Lower lobe of right lung (tissue), 2 donors: Measurements from ENCODE around the gene USP15. TPM values are rescaled to one million over a fixed set of nuclear protein-coding genes. Genes with fewer than 3 reads are reported as not detected.

Experiments
- ATAC-seq, 2 donors: fragments of 200-7000 bp; cut with Tn5 transposase; one replicate each; pipeline ENCODE4 v1.9.1; 2020 to 2022; ENCODE audit warnings: mild to moderate bottlenecking in 2 of 2, moderate library complexity in 2 of 2
- DNase-seq: peaks from one replicate; pipeline ENCODE4 v3.0.0-alpha.2; 2020
- H3K27ac ChIP-seq: fragments of 200-600 bp; one replicate; pipeline ENCODE4 v1.8.0; 2022
- H3K27me3 ChIP-seq: fragments of 200-600 bp; one replicate; pipeline ENCODE4 v1.8.0; 2022; ENCODE audit warnings: low read depth
- H3K36me3 ChIP-seq: fragments of 200-600 bp; one replicate; pipeline ENCODE4 v1.8.0; 2022; ENCODE audit warnings: mild to moderate bottlenecking
- H3K4me1 ChIP-seq: fragments of 200-600 bp; one replicate; pipeline ENCODE4 v1.8.0; 2022
- H3K4me3 ChIP-seq: fragments of 200-600 bp; one replicate; pipeline ENCODE4 v1.8.0; 2022; ENCODE audit warnings: mild to moderate bottlenecking
- H3K9me3 ChIP-seq: fragments of 200-600 bp; one replicate; pipeline ENCODE4 v1.8.0; 2022
- CTCF ChIP-seq: fragments of 200-600 bp; IDR thresholded peaks from one replicate; pipeline ENCODE4 v1.8.0; 2022; ENCODE audit warnings: antibody characterized with exemption, mild to moderate bottlenecking
- intact Hi-C: fragments of 100-400 bp; cut with DNase I; formaldehyde crosslinking; loops from one replicate; pipeline ENCODE4 v1.11.0; 2022
- total RNA-seq: library from RNA; stranded (reverse); fragmentation: NEBNext Ultra II Directional; extraction: Animal tissue kit (Norgen Biotek cat#: 25700); gene quantifications from one replicate; pipeline ENCODE4 v1.2.1, GENCODE V29; 2021
- donor health status: DM: no; HTN: yes; CAD: no; lungs with severe emphysema.

The USP15 gene
- total RNA-seq, 1 donor from 2014 or later, result 91.9 TPM

GRCh38 chr12:62409068-62409467 lies 148.9 kb downstream of the USP15 start:
- Histone ChIP-seq H3K4me3 (no peak overlapping the region), H3K4me1 (no peaks in the 10 kb centered on the region), H3K27me3 (no peaks in the 10 kb centered on the region), H3K27ac (no peak overlapping the region), H3K9me3 (no peaks in the 10 kb centered on the region), H3K36me3 (peaks cover 29% of the 10 kb centered on the region)
- TF ChIP-seq CTCF, result no peak
- no peak for DNase-seq
- intact Hi-C loops, result no loop called here
- no peak for ATAC-seq

GRCh38 chr12:62414180-62414579 lies 154.0 kb downstream of the USP15 start:
- no peaks in the 10 kb centered on the region for H3K9me3 ChIP-seq
- no peak for TF ChIP-seq CTCF
- H3K4me3 ChIP-seq, result no peak overlapping the region
- H3K27me3 ChIP-seq, result no peaks in the 10 kb centered on the region
- no peak for DNase-seq
- intact Hi-C loops, result no loop called here
- ATAC-seq, result no peak
- H3K36me3 ChIP-seq, result no peaks in the 10 kb centered on the region
- no peak overlapping the region for H3K27ac ChIP-seq
- no peaks in the 10 kb centered on the region for H3K4me1 ChIP-seq

- no peak for DNase-seq
- Histone ChIP-seq H3K36me3 (no peaks in the 10 kb centered on the region), H3K4me1 (no peaks in the 10 kb centered on the region), H3K4me3 (no peak overlapping the region), H3K27ac (no peak overlapping the region), H3K9me3 (peaks cover 21% of the 10 kb centered on the region), H3K27me3 (no peaks in the 10 kb centered on the region)
- intact Hi-C loops, result no loop called here
- no peak for TF ChIP-seq CTCF
- ATAC-seq, result no peak
Observed at GRCh38 chr12:62426089-62426488, 165.9 kb downstream of the USP15 start.

- intact Hi-C loops, result no loop called here
- Histone ChIP-seq H3K9me3 (peaks cover 15% of the 10 kb centered on the region), H3K4me1 (peaks cover 1% of the 10 kb centered on the region), H3K27me3 (peaks cover 10% of the 10 kb centered on the region), H3K4me3 (no peak overlapping the region), H3K27ac (no peak overlapping the region), H3K36me3 (no peaks in the 10 kb centered on the region)
- TF ChIP-seq CTCF, result no peak
- DNase-seq (no peak), ATAC-seq (no peak)
Observed at GRCh38 chr12:62429457-62429856, 169.3 kb downstream of the USP15 start.

GRCh38 chr12:62434494-62435302 lies 174.5 kb downstream of the USP15 start:
- Histone ChIP-seq H3K4me1 (peaks cover 17% of the 10 kb centered on the region), H3K4me3 (peak overlapping the region; percentile 50), H3K27ac (no peak overlapping the region), H3K36me3 (no peaks in the 10 kb centered on the region), H3K9me3 (no peaks in the 10 kb centered on the region), H3K27me3 (peaks cover 19% of the 10 kb centered on the region)
- intact Hi-C loops, result no loop called here
- TF ChIP-seq CTCF, result no peak
- no peak for DNase-seq
- ATAC-seq, result peak; percentile 55 to 67
